ENCODE measurements around the gene KCNK1.
A peak's percentile ranks its signal among the peaks of the same experiment; 100 is the strongest.
"Not testable (repeated sequence)": the region's sequence is repeated elsewhere in the genome, so short reads cannot be mapped to it uniquely, and the experiment has no call there.

Gene KCNK1

GRCh38 chr1:233608988-233609387 lies 4.9 kb upstream of the KCNK1 start:
- no peak for DNase-seq

GRCh38 chr1:233609926-233610325 lies 4.0 kb upstream of the KCNK1 start:
- DNase-seq, result no peak

DNA sequence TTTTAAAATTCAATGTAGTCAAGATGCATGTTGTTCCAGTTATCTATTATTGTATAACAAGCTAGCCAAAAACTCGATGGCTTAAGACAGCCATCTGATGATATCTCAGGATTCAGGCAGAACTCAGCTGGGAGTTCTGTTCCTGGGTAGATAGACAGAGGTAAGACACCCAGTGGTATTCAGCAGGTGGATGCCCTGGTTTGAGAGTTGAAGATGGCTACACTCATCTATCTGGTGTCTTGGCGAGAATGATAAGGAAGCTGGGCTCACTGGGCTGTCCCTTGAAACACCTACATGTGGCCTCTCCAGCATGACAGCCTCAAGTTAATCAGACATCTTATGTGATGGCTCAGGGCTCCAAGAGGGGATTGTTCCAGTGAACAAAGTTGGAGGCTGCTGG lies 3.3 kb upstream of the KCNK1 start:
- no peak for DNase-seq

DNA sequence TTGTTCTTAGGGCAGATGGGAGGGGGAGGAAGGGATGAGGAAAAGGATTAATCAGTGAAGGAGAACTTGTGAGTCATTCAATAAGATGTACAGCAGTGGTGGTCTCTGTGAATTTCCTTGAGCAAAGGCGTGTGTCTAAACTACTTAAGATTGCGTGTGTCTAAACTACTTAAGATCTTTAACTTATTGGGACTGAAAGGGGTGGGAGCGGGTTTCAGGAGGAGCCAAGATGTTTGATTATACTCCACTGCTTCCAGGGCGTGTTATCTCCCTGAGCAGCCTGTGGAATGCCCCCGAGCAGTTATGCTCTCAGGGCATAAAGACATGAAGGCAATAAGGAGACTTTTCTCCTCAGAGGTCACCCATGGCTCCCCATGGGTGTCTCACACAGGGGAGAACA lies 2.5 kb upstream of the KCNK1 start:
- DNase-seq, result not testable (repeated sequence)

- DNase-seq, result no peak
These were observed 352 bp downstream of the KCNK1 start for GRCh38 chr1:233614173-233614742.

GRCh38 chr1:233614743-233615521 lies 1.0 kb downstream of the KCNK1 start:
- no peak for DNase-seq

DNA sequence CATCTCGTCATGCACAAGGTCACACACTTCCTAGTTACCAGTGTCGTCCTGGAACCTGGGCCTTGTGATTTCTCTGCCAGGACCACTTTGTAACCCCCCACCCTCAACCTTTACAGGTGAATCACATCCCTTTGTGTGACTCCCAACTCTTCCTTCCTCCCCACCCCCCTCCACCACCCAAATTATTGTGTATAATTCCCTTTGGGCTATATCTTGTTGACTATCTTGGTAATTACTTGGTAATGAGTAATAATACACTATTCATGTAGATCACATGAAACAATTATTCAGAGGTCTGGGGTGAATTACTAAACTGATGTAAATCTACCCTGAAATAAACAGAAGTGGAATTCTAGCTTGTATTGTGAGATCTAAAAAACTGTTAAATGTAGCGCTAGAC lies 1.7 kb downstream of the KCNK1 start:
- no peak for DNase-seq

DNA sequence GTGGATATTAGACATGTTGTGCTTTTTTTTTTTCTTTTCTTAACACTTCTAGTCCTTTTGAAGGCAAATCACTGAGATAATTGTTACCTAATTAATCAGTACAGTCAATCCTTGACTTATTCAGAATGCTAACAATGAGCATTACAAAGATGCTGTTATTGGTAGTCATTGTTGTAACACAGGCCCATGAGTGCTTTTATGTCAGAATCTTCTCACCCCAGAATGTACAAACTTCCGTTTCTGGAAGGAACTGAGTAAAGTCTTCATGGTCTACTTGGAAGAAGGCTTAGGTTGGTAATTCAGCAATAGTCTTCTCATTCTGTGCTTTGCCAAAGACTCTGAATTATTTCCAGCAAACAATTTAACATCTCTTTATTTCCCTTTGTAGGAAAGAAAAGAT lies 3.1 kb downstream of the KCNK1 start:
- DNase-seq, result no peak

GRCh38 chr1:233619414-233619813 lies 5.5 kb downstream of the KCNK1 start:
- DNase-seq, result not testable (repeated sequence)

DNA sequence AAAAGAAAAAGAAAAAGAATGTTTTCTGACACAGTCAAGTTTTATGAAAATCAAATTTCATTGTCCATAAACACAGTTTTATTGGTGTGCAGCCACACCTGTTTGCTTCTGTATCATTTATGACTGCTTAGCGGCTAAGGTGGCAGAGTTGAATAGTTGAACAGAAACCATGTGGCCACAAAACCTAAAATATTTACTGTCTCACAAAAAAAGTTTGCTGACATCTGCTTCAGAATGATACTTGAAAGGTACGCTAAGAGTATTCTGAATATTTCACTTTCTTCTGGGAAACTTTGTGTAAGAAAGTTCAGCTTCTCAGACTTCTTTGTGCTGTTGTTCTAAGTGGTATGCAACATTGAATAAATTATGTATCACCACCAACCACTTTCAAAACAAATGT lies 6.2 kb downstream of the KCNK1 start:
- no peak for DNase-seq

DNA sequence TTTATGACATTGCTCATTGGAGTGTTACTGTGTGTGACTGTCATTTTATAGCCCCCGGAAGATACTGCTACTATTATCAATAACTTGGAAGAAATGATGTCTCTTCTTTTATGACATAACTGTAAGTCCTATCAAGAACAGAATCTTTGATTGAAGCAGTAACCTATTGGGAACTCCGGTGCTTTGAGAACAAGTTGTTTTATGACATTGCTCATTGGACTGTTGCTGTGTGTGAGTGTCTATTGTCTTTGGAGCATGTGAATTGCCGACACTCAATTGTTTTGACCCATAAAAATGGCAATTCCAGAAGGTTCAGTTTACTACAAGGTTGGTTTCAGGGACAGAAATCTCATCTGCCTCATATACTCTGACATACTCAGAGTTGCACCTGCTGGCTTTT lies 8.0 kb downstream of the KCNK1 start:
- DNase-seq, result no peak

GRCh38 chr1:233624289-233624688 lies 10.4 kb downstream of the KCNK1 start:
- no peak for DNase-seq

DNA sequence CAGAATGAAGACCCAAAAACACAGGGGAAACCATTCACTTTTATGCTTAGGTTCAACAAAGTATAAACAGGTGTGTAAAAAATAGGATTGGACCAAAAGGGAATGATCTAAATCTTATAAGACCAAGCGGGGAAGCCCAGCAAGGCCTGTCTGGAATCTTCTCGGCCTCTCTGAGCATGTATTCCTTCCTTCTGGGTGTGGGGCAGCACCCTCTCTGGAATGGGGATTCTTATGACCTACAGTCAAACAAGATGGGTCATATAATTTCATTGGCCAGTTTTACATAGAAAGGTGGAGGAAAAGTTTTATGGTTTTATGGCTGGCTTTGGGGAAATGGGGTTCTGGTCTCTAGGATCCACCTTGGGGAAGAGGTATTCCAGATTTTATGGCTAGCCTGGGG lies 11.2 kb downstream of the KCNK1 start:
- DNase-seq, result no peak

DNA sequence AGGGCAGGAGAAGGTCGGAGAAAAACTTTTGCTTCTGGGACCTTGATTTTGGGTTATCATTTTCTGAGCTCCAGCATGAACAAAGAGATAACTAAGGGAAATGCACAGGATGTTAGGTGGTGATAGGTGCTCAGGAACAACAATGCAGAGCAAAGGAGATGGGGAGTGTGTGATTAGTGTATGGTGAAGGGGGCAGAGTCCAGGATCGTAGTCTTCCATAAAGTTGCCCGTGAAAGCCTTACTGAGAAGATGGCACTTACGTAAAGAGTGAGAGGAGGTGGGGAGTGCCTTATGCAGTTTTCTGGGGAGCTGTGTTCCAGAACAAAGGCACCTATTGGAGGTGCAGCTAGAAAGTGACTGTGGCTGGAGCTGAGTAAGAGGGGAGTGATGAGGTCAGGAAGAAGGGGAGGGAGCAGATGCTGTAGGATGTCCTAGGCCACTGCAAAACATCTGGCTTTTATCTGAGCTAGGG lies 11.6 kb downstream of the KCNK1 start:
- DNase-seq, result no peak

DNA sequence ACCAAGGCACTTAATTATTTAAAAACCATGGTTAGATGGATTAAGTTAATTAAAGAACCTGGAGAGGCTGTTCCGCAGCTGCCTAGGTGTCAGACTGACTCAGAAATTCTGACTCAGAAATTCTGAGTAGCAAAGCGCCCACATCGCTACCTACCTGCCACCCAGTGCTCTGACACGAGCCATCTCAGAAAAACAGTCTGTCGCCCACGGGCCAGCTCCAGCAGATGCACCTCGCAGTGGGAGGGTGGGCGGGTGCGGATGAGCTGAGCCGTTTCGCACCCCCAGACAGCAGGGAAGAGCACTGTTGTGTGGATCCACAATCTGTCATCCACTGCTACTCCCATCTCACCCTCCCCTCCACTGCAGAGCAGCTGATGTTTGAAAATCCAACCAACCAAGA lies 13.5 kb downstream of the KCNK1 start:
- DNase-seq, result peak in 1 of 2 donors; percentile 18

GRCh38 chr1:233627823-233628222 lies 13.9 kb downstream of the KCNK1 start:
- DNase-seq, result no peak

GRCh38 chr1:233629305-233629935 lies 15.5 kb downstream of the KCNK1 start:
- no peak for DNase-seq

DNA sequence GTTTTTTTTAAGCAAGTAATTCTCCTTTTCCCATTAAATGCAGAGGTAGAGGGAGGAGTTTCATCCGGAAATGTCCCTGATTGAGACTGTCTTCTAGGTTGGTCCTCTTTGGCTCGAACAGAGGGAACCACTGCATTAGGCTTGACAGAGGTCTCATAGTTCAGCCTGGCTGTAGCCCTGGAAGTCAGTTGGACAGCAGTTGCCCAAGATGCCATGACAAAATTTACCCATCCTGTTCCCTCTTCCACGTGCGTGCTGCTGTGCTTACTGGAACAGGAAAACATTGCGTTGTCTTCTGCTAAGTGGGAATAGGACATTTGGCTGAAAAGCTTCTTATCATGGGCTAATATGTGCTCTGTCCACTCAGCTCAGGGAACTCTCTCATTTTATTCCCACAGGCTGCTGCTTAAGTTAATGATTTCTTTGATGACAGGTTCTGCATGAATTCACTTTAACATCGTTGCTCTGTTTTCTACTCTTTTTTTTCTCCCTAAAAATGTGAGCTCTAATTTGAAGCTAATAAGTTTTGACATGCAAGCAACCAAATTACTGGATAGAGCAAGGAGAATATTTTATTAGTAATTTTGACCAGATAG lies 18.0 kb downstream of the KCNK1 start:
- no peak for DNase-seq

GRCh38 chr1:233632436-233632835 lies 18.5 kb downstream of the KCNK1 start:
- DNase-seq, result no peak

GRCh38 chr1:233635765-233636502 lies 22.0 kb downstream of the KCNK1 start:
- no peak for DNase-seq

DNA sequence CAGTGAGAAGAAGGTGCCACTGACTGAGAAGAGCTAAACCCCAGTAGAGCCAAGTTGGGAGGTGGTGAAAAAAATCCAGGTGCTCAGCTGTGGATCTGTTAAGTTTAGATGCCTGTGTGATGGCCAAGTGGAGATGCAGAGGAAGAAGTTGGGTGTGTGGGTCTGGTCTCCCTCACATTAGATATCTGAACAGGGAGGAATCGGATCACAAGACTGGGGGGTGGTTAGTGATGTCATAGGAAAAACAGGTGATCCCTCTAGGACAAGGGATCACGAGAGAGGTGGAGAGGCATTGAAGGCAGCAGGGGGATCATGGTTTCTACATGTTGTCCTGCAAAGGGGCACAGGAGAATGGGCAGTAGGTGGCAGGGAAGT lies 22.6 kb downstream of the KCNK1 start:
- no peak for DNase-seq

GRCh38 chr1:233638513-233638912 lies 24.6 kb downstream of the KCNK1 start:
- no peak for DNase-seq

GRCh38 chr1:233639611-233640010 lies 25.7 kb downstream of the KCNK1 start:
- DNase-seq, result no peak

Data from stimulated activated CD4-positive, alpha-beta T cell treated with anti-CD3 and anti-CD28 coated beads, Interleukin-2, amount 100 ng/mL, for 48 hours (primary cell).